ENCODE data around the gene EDAR.

EDAR gene

GRCh38 chr2:108982259-108982679 is 6.8 kb downstream of the EDAR start:
- no peak for DNase-seq (ENCODE audit: low read depth)
- no peak for TF ChIP-seq CTCF (IDR thresholded peaks at IDR 0.05; ENCODE audit: low read depth, low read length, missing control alignments)
- no peak overlapping the region for H3K4me3 ChIP-seq (ENCODE audit: low read depth, low read length)
- in situ Hi-C loops (cut with HindIII; ENCODE audit: low sequenced_read_pairs): no loop called here

DNA sequence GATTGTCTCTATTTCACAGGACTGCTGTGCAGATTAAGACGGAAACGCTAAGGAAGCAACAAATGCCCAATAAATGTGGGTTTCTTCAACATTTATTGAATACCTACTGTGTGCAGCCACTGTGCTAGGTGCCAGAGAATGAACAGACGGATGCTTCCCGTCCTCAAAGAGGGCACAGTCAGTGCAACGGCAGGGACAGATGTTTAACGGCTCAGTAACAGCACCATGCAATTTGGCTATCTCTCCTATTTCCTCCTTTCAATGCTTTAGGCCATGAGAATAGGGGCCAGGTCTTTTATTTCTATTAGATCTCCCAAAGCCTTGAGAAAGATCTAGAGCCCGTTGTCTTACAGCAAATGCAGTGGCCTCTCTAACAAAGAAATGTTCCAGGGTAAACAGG is 7.2 kb downstream of the EDAR start:
- no peak for TF ChIP-seq CTCF (IDR thresholded peaks at IDR 0.05; ENCODE audit: low read depth, low read length, missing control alignments)
- in situ Hi-C loops (cut with HindIII; ENCODE audit: low sequenced_read_pairs): no loop called here
- DNase-seq (ENCODE audit: low read depth): no peak
- H3K4me3 ChIP-seq (ENCODE audit: low read depth, low read length): no peak overlapping the region

GRCh38 chr2:108980076-108980475 is 8.9 kb downstream of the EDAR start:
- H3K4me3 ChIP-seq (ENCODE audit: low read depth, low read length): no peak overlapping the region
- in situ Hi-C loops (cut with HindIII; ENCODE audit: low sequenced_read_pairs): no loop called here
- no peak for TF ChIP-seq CTCF (IDR thresholded peaks at IDR 0.05; ENCODE audit: low read depth, low read length, missing control alignments)
- DNase-seq (ENCODE audit: low read depth): no peak

DNA sequence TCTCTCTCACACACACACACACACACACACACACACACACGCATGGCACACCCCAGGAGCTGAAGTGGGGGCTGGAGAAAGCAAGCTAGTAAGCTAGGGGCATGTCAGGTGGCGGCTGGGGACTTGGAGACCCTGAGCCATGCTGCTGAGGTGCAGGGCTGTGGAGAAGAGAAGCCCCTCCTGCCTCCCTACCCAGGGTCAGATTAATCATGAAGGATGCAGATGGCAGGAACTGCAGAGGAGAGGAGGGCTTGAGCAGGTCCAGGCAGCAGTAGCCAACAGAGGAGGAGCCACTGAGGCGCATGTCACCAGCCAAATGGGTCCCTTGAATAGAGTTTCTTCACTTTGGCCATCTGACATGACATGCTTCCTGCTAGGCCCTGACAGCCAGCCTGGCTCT is 9.6 kb downstream of the EDAR start:
- no peak for TF ChIP-seq CTCF (IDR thresholded peaks at IDR 0.05; ENCODE audit: low read depth, low read length, missing control alignments)
- in situ Hi-C loops (cut with HindIII; ENCODE audit: low sequenced_read_pairs): no loop called here
- H3K4me3 ChIP-seq (ENCODE audit: low read depth, low read length): no peak overlapping the region
- DNase-seq (ENCODE audit: low read depth): no peak

GRCh38 chr2:108978709-108979111 is 10.3 kb downstream of the EDAR start:
- peak; percentile 9 for DNase-seq (ENCODE audit: low read depth)
- no peak for TF ChIP-seq CTCF (IDR thresholded peaks at IDR 0.05; ENCODE audit: low read depth, low read length, missing control alignments)
- no peak overlapping the region for H3K4me3 ChIP-seq (ENCODE audit: low read depth, low read length)
- in situ Hi-C loops (cut with HindIII; ENCODE audit: low sequenced_read_pairs): no loop called here

- in situ Hi-C loops (cut with HindIII; ENCODE audit: low sequenced_read_pairs): no loop called here
- DNase-seq (ENCODE audit: low read depth): no peak
- no peak for TF ChIP-seq CTCF (IDR thresholded peaks at IDR 0.05; ENCODE audit: low read depth, low read length, missing control alignments)
- no peak overlapping the region for H3K4me3 ChIP-seq (ENCODE audit: low read depth, low read length)
Observed at GRCh38 chr2:108975613-108976435, 13.2 kb downstream of the EDAR start.
